MM.1S (cell line): ENCODE data around the gene IFT20.
A peak's percentile ranks its signal among the peaks of the same experiment; 100 is the strongest.

Experiments used
- DNase-seq: peaks from one replicate; pipeline ENCODE4 v3.0.0-alpha.2; 2015
- H2AFZ ChIP-seq: fragments of 300-600 bp; sonication (generic); 2 replicates; pipeline ENCODE4 v1.6.0; 2016; ENCODE audit warnings: antibody characterized with exemption, low read length
- H3F3A ChIP-seq: fragments of 300-600 bp; sonication (generic); 2 replicates; pipeline ENCODE4 v1.6.1; 2016; ENCODE audit warnings: mild to moderate bottlenecking, antibody characterized with exemption, low read length, moderate library complexity, mixed read lengths; ENCODE audit not compliant: insufficient read depth
- H3K27ac ChIP-seq: fragments of 300-600 bp; sonication (generic); 2 replicates; pipeline ENCODE4 v1.5.1; 2016; ENCODE audit warnings: mild to moderate bottlenecking, low read length
- H3K27me3 ChIP-seq: fragments of 300-600 bp; sonication (generic); replicated peaks from 2 replicates; pipeline ENCODE4 v1.6.0; 2016; ENCODE audit warnings: low read length; ENCODE audit not compliant: insufficient read depth
- H3K36me3 ChIP-seq: fragments of 300-600 bp; sonication (generic); replicated peaks from 2 replicates; pipeline ENCODE4 v1.6.1; 2016; ENCODE audit warnings: mild to moderate bottlenecking, low read length, mixed read lengths; ENCODE audit not compliant: insufficient read depth
- H3K4me1 ChIP-seq: fragments of 300-600 bp; sonication (generic); 2 replicates; pipeline ENCODE4 v1.6.1; 2016; ENCODE audit warnings: low read length, mixed read lengths
- H3K4me2 ChIP-seq: fragments of 300-600 bp; sonication (generic); 2 replicates; pipeline ENCODE4 v1.6.0; 2016; ENCODE audit warnings: low read depth, low read length
- H3K4me3 ChIP-seq: fragments of 300-600 bp; sonication (generic); 2 replicates; pipeline ENCODE4 v1.5.1; 2016; ENCODE audit warnings: low read length, mixed read lengths
- H3K79me2 ChIP-seq: fragments of 300-600 bp; sonication (generic); 2 replicates; pipeline ENCODE4 v1.6.1; 2016; ENCODE audit warnings: mixed run types, low read length, mixed read lengths
- H3K9ac ChIP-seq: fragments of 300-600 bp; sonication (generic); 2 replicates; pipeline ENCODE4 v1.6.1; 2016; ENCODE audit warnings: low read length, mixed read lengths
- H3K9me2 ChIP-seq: fragments of 300-600 bp; sonication (generic); replicated peaks from 2 replicates; pipeline ENCODE4 v1.6.1; 2016; ENCODE audit warnings: mild to moderate bottlenecking, low read length, mixed read lengths; ENCODE audit not compliant: insufficient read depth
- H3K9me3 ChIP-seq: fragments of 300-600 bp; sonication (generic); replicated peaks from 2 replicates; pipeline ENCODE4 v1.6.1; 2016; ENCODE audit warnings: mild to moderate bottlenecking, low read length, mixed read lengths; ENCODE audit not compliant: insufficient read depth
- H4K20me1 ChIP-seq: fragments of 300-600 bp; sonication (generic); 2 replicates; pipeline ENCODE4 v1.6.1; 2016; ENCODE audit warnings: mild to moderate bottlenecking, low read length, moderate library complexity, mixed read lengths; ENCODE audit not compliant: insufficient read depth
- EZH2 ChIP-seq: fragments of 300-600 bp; sonication (generic); optimal IDR thresholded peaks from 2 replicates; pipeline ENCODE3; 2017; ENCODE audit warnings: low read depth, mild to moderate bottlenecking, antibody characterized with exemption, low read length, mixed read lengths
- EZH2phosphoT487 ChIP-seq: fragments of 300-600 bp; sonication (generic); IDR thresholded peaks from 2 replicates; pipeline ENCODE4 v1.6.1; 2018; ENCODE audit warnings: antibody characterized with exemption, low read length
- TF ChIP-seq, protein P1 (sequence below): fragments of 300-600 bp; sonication (generic); IDR thresholded peaks from 2 replicates; pipeline ENCODE4 v1.5.1; 2016; ENCODE audit warnings: antibody characterized with exemption, low read length, mixed read lengths

IFT20 gene

DNA sequence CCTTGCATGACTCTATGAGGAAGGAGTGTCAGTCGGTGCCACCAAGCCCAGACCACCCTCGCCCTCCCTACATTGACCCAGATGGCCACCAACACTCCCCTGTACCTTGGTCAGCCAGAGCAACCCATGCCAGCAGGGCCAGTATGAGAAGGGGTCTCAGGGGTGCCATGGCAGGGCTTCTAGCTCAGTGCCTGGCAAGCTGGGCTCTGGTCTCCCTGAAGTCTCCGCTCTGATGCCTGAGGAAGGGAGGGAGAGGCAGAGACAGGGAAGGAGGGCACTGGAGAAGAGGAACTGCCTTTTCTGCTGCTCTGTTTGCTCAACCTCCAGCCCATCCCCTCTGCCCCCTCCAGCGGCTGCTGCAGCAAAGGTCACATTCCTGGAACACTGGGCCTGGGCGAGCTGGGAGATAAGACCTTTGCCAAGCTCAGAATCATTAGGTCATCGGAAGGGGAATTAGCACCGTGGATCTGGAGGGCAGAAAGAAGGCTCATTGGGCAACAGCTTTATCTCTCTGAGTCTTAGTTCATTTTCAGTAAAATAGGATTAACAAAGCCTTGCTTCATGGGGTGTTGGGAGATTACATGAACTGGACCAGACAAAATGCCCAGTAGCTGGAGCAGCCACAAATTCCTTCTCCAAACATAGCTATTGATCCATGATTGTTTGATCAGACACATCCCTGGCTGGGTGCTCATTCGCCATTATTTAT, 34.9 kb upstream of the IFT20 start, which contains the start of gene VTN:
Gene VTN, minus strand, starts transcription at position 273 of the 709 bp plus-strand sequence. Its CDS starts 104 bp downstream, at position 169.
- no peak within 1 kb of the TSS; the same call in 1 of the 2 replicates for H3K9ac ChIP-seq
- H3K4me3 ChIP-seq, result peak within 1 kb of the TSS; percentile 85
- TF ChIP-seq EZH2phosphoT487 (no peak), EZH2 (no peak)
- TF ChIP-seq, protein P1, sequence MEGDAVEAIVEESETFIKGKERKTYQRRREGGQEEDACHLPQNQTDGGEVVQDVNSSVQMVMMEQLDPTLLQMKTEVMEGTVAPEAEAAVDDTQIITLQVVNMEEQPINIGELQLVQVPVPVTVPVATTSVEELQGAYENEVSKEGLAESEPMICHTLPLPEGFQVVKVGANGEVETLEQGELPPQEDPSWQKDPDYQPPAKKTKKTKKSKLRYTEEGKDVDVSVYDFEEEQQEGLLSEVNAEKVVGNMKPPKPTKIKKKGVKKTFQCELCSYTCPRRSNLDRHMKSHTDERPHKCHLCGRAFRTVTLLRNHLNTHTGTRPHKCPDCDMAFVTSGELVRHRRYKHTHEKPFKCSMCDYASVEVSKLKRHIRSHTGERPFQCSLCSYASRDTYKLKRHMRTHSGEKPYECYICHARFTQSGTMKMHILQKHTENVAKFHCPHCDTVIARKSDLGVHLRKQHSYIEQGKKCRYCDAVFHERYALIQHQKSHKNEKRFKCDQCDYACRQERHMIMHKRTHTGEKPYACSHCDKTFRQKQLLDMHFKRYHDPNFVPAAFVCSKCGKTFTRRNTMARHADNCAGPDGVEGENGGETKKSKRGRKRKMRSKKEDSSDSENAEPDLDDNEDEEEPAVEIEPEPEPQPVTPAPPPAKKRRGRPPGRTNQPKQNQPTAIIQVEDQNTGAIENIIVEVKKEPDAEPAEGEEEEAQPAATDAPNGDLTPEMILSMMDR, result no peak
- peak within 1 kb of the TSS; percentile 95; the same call in 1 of the 2 replicates for H3K4me2 ChIP-seq
- peak within 1 kb of the TSS; percentile 88 for H2AFZ ChIP-seq
- H3K79me2 ChIP-seq, result no peaks in the 10 kb centered on the region
- H3K9me3 ChIP-seq, result no peaks in the 10 kb centered on the region
- no peaks in the 10 kb centered on the region for H3K9me2 ChIP-seq
- H3K27me3 ChIP-seq, result no peaks in the 10 kb centered on the region
- H3K27ac ChIP-seq, result no peak within 1 kb of the TSS
- H3K36me3 ChIP-seq, result no peaks in the 10 kb centered on the region
- DNase-seq, result no peak
- no peaks in the 10 kb centered on the region for H4K20me1 ChIP-seq
- 0 out of 2 replicates have a peak, but pooled peaks cover 4% of the 10 kb centered on the region for H3K4me1 ChIP-seq
- H3F3A ChIP-seq, result peaks cover 15% of the 10 kb centered on the region

DNA sequence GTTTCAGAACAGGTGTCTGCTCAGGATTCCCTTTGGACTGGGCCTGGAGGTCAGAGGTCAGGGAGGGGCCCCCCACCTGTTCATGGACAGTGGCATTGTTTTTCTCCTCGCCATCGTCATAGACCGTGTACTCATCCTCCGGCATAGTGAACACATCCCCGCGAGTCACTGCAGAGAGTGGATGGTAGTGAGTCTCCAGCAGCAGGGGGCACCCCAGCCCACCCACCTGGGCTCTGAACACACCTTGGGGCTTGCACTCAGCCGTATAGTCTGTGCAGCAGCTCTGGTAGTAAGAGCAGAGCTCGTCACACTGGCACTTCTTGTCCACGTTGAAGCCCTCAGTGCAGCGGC, 34.4 kb upstream of the IFT20 start:
- Histone ChIP-seq H3K4me2 (no peak overlapping the region), H3K79me2 (no peaks in the 10 kb centered on the region), H2AFZ (no peak overlapping the region), H3K27me3 (no peaks in the 10 kb centered on the region), H3K9me3 (no peaks in the 10 kb centered on the region), H3K36me3 (no peaks in the 10 kb centered on the region), H3F3A (peaks cover 15% of the 10 kb centered on the region), H3K9ac (no peak overlapping the region), H3K9me2 (no peaks in the 10 kb centered on the region), H3K27ac (no peak overlapping the region), H3K4me1 (0 out of 2 replicates have a peak, but pooled peaks cover 4% of the 10 kb centered on the region), H4K20me1 (no peaks in the 10 kb centered on the region), H3K4me3 (no peak overlapping the region)
- TF ChIP-seq, protein P1, result no peak
- TF ChIP-seq EZH2 (no peak), EZH2phosphoT487 (no peak)
- DNase-seq, result no peak

DNA sequence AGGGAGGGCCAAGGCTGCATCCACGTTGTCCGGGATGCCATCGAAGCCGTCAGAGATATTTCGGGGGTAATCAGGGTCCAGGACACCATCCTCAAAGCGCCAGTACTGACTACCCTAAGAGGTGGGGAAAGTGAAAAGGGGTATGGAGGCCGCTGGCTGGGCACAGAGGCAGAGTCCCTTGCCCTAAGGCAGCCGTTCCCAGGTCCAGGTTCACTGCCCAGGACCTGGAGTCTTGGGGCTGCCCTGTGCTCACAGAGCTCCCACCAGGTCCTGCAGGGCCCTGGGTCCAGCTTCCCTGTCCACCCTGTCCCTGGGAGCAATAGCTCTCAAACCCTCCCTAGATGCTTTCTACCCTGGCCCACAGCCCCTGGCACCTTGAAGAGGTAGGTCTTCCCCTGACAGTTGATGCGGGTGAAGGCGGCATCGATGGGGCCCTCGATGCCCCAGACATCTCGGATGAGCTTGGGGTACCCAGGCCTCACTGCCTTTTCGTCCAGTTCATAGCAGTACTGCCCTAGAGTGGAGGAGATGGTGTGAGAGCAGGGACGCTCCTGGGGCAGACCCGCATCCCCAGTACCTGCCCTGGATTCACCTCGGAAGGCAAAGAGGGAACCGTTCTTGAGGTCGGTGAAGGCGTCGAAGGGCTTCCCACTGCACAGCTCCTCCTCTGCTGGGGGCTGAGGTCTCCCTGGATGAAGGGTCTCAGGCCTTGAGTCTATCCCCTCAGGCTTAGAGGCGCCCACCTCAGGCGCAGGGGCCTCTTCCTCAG, 33.8 kb upstream of the IFT20 start:
- H4K20me1 ChIP-seq, result no peaks in the 10 kb centered on the region
- H3K27ac ChIP-seq, result no peak overlapping the region
- no peaks in the 10 kb centered on the region for H3K79me2 ChIP-seq
- no peaks in the 10 kb centered on the region for H3K27me3 ChIP-seq
- H3K4me2 ChIP-seq, result no peak overlapping the region
- H3K4me3 ChIP-seq, result no peak overlapping the region
- no peaks in the 10 kb centered on the region for H3K9me3 ChIP-seq
- TF ChIP-seq EZH2phosphoT487 (no peak), EZH2 (no peak)
- TF ChIP-seq, protein P1, result no peak
- H3K36me3 ChIP-seq, result no peaks in the 10 kb centered on the region
- H2AFZ ChIP-seq, result no peak overlapping the region
- no peaks in the 10 kb centered on the region for H3K9me2 ChIP-seq
- H3K4me1 ChIP-seq, result 0 out of 2 replicates have a peak, but pooled peaks cover 4% of the 10 kb centered on the region
- no peak for DNase-seq
- peaks cover 15% of the 10 kb centered on the region for H3F3A ChIP-seq
- no peak overlapping the region for H3K9ac ChIP-seq
